ENCODE measurements around the gene ATP6V0D1.
"Not testable (repeated sequence)": the region's sequence is repeated elsewhere in the genome, so short reads cannot be mapped to it uniquely, and the experiment has no call there.

The ATP6V0D1 gene

GRCh38 chr16:67480833-67481560 lies at the start of gene ATP6V0D1:
ATP6V0D1 (minus strand) TSS chr16:67481157; CDS start chr16:67481086, 71 bp downstream.
- peak; percentile 97 to 99 for DNase-seq (ENCODE audit: low read depth in 1 of 2, low spot score in 1 of 2)

- DNase-seq (ENCODE audit: low read depth in 1 of 2, low spot score in 1 of 2) = no peak
These were observed 49.3 kb upstream of the ATP6V0D1 start for GRCh38 chr16:67530013-67530939.

- DNase-seq (ENCODE audit: low read depth in 1 of 2, low spot score in 1 of 2) = no peak
These were observed 48.6 kb upstream of the ATP6V0D1 start for GRCh38 chr16:67529582-67530012.

GRCh38 chr16:67528870-67529581 lies 48.1 kb upstream of the ATP6V0D1 start:
- no peak for DNase-seq (ENCODE audit: low read depth in 1 of 2, low spot score in 1 of 2)

GRCh38 chr16:67528222-67528869 lies 47.4 kb upstream of the ATP6V0D1 start, which contains the start of gene RIPOR1:
RIPOR1 (plus strand) TSS chr16:67528829; CDS start chr16:67538447, 9,618 bp downstream.
- no peak for DNase-seq (ENCODE audit: low read depth in 1 of 2, low spot score in 1 of 2)

GRCh38 chr16:67526149-67526791 lies 45.3 kb upstream of the ATP6V0D1 start:
- no peak for DNase-seq (ENCODE audit: low read depth in 1 of 2, low spot score in 1 of 2)

- DNase-seq (ENCODE audit: low read depth in 1 of 2, low spot score in 1 of 2) = no peak
These were observed 44.4 kb upstream of the ATP6V0D1 start for GRCh38 chr16:67525176-67525860.

- peak; percentile 92 to 97 for DNase-seq (ENCODE audit: low read depth in 1 of 2, low spot score in 1 of 2)
These were observed 40.3 kb upstream of the ATP6V0D1 start for GRCh38 chr16:67521095-67521804.

- DNase-seq (ENCODE audit: low read depth in 1 of 2, low spot score in 1 of 2) = no peak
These were observed 38.3 kb upstream of the ATP6V0D1 start for GRCh38 chr16:67519242-67519641.

- no peak for DNase-seq (ENCODE audit: low read depth in 1 of 2, low spot score in 1 of 2)
These were observed 37.7 kb upstream of the ATP6V0D1 start for GRCh38 chr16:67518676-67519075.

- no peak for DNase-seq (ENCODE audit: low read depth in 1 of 2, low spot score in 1 of 2)
These were observed 36.9 kb upstream of the ATP6V0D1 start for GRCh38 chr16:67517661-67518423.

- no peak for DNase-seq (ENCODE audit: low read depth in 1 of 2, low spot score in 1 of 2)
These were observed 36.1 kb upstream of the ATP6V0D1 start for GRCh38 chr16:67517155-67517445.

GRCh38 chr16:67516296-67517154 lies 35.6 kb upstream of the ATP6V0D1 start:
- no peak for DNase-seq (ENCODE audit: low read depth in 1 of 2, low spot score in 1 of 2)

GRCh38 chr16:67514382-67514828 lies 33.4 kb upstream of the ATP6V0D1 start:
- DNase-seq (ENCODE audit: low read depth in 1 of 2, low spot score in 1 of 2) = peak; percentile 53 to 55

- not testable (repeated sequence) for DNase-seq (ENCODE audit: low read depth in 1 of 2, low spot score in 1 of 2)
These were observed 32.9 kb upstream of the ATP6V0D1 start for GRCh38 chr16:67513892-67514291.

- DNase-seq (ENCODE audit: low read depth in 1 of 2, low spot score in 1 of 2) = no peak
These were observed 28.1 kb upstream of the ATP6V0D1 start for GRCh38 chr16:67509016-67509415.

GRCh38 chr16:67506468-67506867 lies 25.5 kb upstream of the ATP6V0D1 start:
- DNase-seq (ENCODE audit: low read depth in 1 of 2, low spot score in 1 of 2) = no peak

Measured in stimulated activated CD4-positive, alpha-beta T cell treated with anti-CD3 and anti-CD28 coated beads, Interleukin-15, amount 100 ng/mL, for 1 hour (primary cell).